Endothelial cell of umbilical vein (primary cell): Measurements from ENCODE around the gene PRMT7. TPM values are rescaled to one million over a fixed set of nuclear protein-coding genes. Genes with fewer than 3 reads are reported as not detected.

Source experiments
- BruUV-seq: library from RNA; stranded (reverse); fragments of 400-500 nt; replicated peaks from 2 replicates; lab custom pipeline; 2021; lab: Mats Ljungman, UMichigan
- CTCF ChIA-PET: fragments of 300-600, 350-600 bp; sonication (Branson Sonifier 250); formaldehyde crosslinking; loops from one replicate; lab custom pipeline; 2021; ENCODE audit warnings: antibody characterized with exemption, inconsistent platforms; lab: Charles Lee
- POLR2A ChIA-PET: fragments of 300-600, 350-600 bp; sonication (Branson Sonifier 250); formaldehyde crosslinking; loops from one replicate; lab custom pipeline; 2021; ENCODE audit warnings: antibody characterized with exemption, inconsistent platforms; lab: Charles Lee
- DNase-seq: peaks from one replicate; pipeline ENCODE4 v3.0.0-alpha.2; 2011; ENCODE audit warnings: low read depth, low spot score
- FAIRE-seq: peaks from 2 replicates; lab custom pipeline; 2011; peaks lifted over from hg19 to GRCh38; lab: Jason Lieb, UNC
- H2AFZ ChIP-seq: 2 replicates; pipeline ENCODE4 v1.6.0; 2012; ENCODE audit warnings: low read depth, low read length, control low read depth, inconsistent platforms
- H3K27ac ChIP-seq: 2 replicates; pipeline ENCODE4 v1.5.1; 2011; ENCODE audit warnings: low read depth, mild to moderate bottlenecking, control low read depth, low read length, moderate library complexity; ENCODE audit not compliant: insufficient read depth
- H3K27me3 ChIP-seq, 2 experiments: 2 replicates each; pipeline versions ENCODE4 v1.6.0 to v1.6.1; 2011; ENCODE audit warnings: low read length in 2 of 2, mixed read lengths in 1 of 2; ENCODE audit not compliant: control insufficient read depth in 2 of 2, insufficient read depth in 2 of 2
- H3K36me3 ChIP-seq, 2 experiments: 2 replicates in 1 of 2; 3 replicates in 1 of 2; pipeline ENCODE4 v1.5.1; 2011; ENCODE audit warnings: low read length in 2 of 2, mild to moderate bottlenecking in 1 of 2, moderate library complexity in 1 of 2; ENCODE audit not compliant: control insufficient read depth in 2 of 2, insufficient read depth in 2 of 2; ENCODE audit errors: extremely low read depth in 1 of 2
- H3K4me1 ChIP-seq: 3 replicates; pipeline ENCODE4 v1.5.1; 2011; ENCODE audit warnings: mild to moderate bottlenecking, low read length; ENCODE audit not compliant: control insufficient read depth, insufficient read depth; ENCODE audit errors: extremely low read depth
- H3K4me2 ChIP-seq: 2 replicates; pipeline ENCODE4 v1.6.1; 2011; ENCODE audit warnings: low read length, control low read depth, mixed read lengths; ENCODE audit not compliant: insufficient read depth
- H3K4me3 ChIP-seq, 3 experiments: fragments of 200-600 bp in 1 of 3; sonication (generic), shearing (Covaris generic) in 1 of 3; replicated peaks in 1 of 3; 2 replicates each; pipeline ENCODE4 v1.5.1; 2011 to 2016; ENCODE audit warnings: control low read depth in 3 of 3, low read length in 3 of 3, mild to moderate bottlenecking in 2 of 3, inconsistent platforms in 1 of 3, low read depth in 1 of 3, moderate library complexity in 1 of 3; ENCODE audit not compliant: insufficient read depth in 1 of 3
- H3K79me2 ChIP-seq: 2 replicates; pipeline ENCODE4 v1.6.0; 2012; ENCODE audit warnings: low read length, inconsistent platforms; ENCODE audit not compliant: control insufficient read depth, insufficient read depth
- H3K9ac ChIP-seq: replicated peaks from 2 replicates; pipeline ENCODE3; 2011; ENCODE audit warnings: low read length, control low read depth; ENCODE audit not compliant: insufficient read depth; ENCODE audit errors: extremely low read depth
- H3K9me1 ChIP-seq: replicated peaks from 3 replicates; pipeline ENCODE4 v1.6.0; 2011; ENCODE audit warnings: mild to moderate bottlenecking, low read length; ENCODE audit not compliant: control insufficient read depth, insufficient read depth; ENCODE audit errors: extremely low read depth
- H3K9me3 ChIP-seq: replicated peaks from 2 replicates; pipeline ENCODE4 v1.5.1; 2012; ENCODE audit warnings: low read length, inconsistent platforms; ENCODE audit not compliant: control insufficient read depth, insufficient read depth
- H4K20me1 ChIP-seq: replicated peaks from 2 replicates; pipeline ENCODE3; 2011; ENCODE audit warnings: mild to moderate bottlenecking, low read length; ENCODE audit not compliant: control insufficient read depth, insufficient read depth; ENCODE audit errors: extremely low read depth
- CTCF ChIP-seq, 2 donors: IDR thresholded peaks; 1 replicate in 1 of 2; 2 replicates in 1 of 2; pipeline ENCODE4 v1.5.1; 2011; ENCODE audit warnings: low read length in 2 of 2, mild to moderate bottlenecking in 2 of 2, moderate library complexity in 2 of 2, control low read depth in 1 of 2, inconsistent platforms in 1 of 2, low read depth in 1 of 2; ENCODE audit not compliant: insufficient read depth in 1 of 2; ENCODE audit errors: extremely low read depth in 1 of 2
- EZH2 ChIP-seq: IDR thresholded peaks from 2 replicates; pipeline ENCODE4 v1.6.1; 2012; ENCODE audit warnings: borderline replicate concordance, low read depth, mild to moderate bottlenecking, moderate library complexity, low read length, inconsistent platforms; ENCODE audit not compliant: severe bottlenecking
- FOS ChIP-seq: IDR thresholded peaks from 2 replicates; pipeline ENCODE4 v1.6.1; 2011; ENCODE audit warnings: mild to moderate bottlenecking, low read length, moderate library complexity, borderline replicate concordance; ENCODE audit not compliant: insufficient read depth
- GATA2 ChIP-seq: IDR thresholded peaks from 2 replicates; pipeline ENCODE4 v1.7.0; 2011; ENCODE audit warnings: low read depth, mild to moderate bottlenecking, moderate library complexity, mixed read lengths, low read length; ENCODE audit not compliant: insufficient read length, insufficient read depth
- JUN ChIP-seq: IDR thresholded peaks from 2 replicates; pipeline ENCODE4 v1.6.1; 2011; ENCODE audit warnings: borderline replicate concordance, low read depth; ENCODE audit not compliant: insufficient read length, insufficient read depth
- MAX ChIP-seq: IDR thresholded peaks from 2 replicates; pipeline ENCODE4 v1.6.1; 2011; ENCODE audit not compliant: insufficient read depth, insufficient read length
- MYC ChIP-seq: IDR thresholded peaks from one replicate; pipeline ENCODE4 v1.6.1; 2011; ENCODE audit warnings: mild to moderate bottlenecking, low read depth, low read length
- POLR2A ChIP-seq: IDR thresholded peaks from 2 replicates; pipeline ENCODE4 v1.6.1; 2012; ENCODE audit warnings: low read depth, mild to moderate bottlenecking, control low read depth, low read length
- POLR2AphosphoS5 ChIP-seq: IDR thresholded peaks from 2 replicates; pipeline ENCODE4 v1.6.1; 2012; ENCODE audit warnings: low read depth, mild to moderate bottlenecking, control low read depth, low read length, moderate library complexity; ENCODE audit not compliant: insufficient read depth
- dilution Hi-C: fragments of 300-500 bp; cut with MboI; formaldehyde crosslinking; loops from one replicate; pipeline ENCODE4 v1.15.0; 2019; ENCODE audit warnings: low sequenced_read_pairs; ENCODE audit not compliant: extremely low pct_ligation_motif_present
- intact Hi-C: fragments of 100-400 bp; cut with micrococcal nuclease; formaldehyde crosslinking; loops from one replicate; pipeline ENCODE4 v1.10.0; 2022
- polyA plus RNA-seq, 4 experiments: library from polyadenylated mRNA; depleted of rRNA in 3 of 4; stranded (reverse) in 3 of 4; unstranded in 1 of 4; fragments of >200 nt; gene quantifications; 2 replicates each; pipeline versions ENCODE4 v1.2.1 to v1.2.3, GENCODE V29; 2011 to 2012; ENCODE audit warnings: missing spikeins in 1 of 4
- total RNA-seq: library from RNA; stranded (reverse); gene quantifications from 2 replicates; pipeline ENCODE4 v1.2.3, GENCODE V29; 2021

Gene PRMT7
- total and polyA plus RNA-seq, 2 donors (not counting 3 experiments of a cell fraction or from before 2014, with no cell fraction given), result 43.4 to 57.9 TPM

- POLR2A ChIA-PET, result no interaction called here
- H3K4me2 ChIP-seq, result no peak overlapping the region
These were observed 36.8 kb downstream of the PRMT7 start for GRCh38 chr16:68347605-68348004.

More at GRCh38 chr16:68347605-68348004, 36.8 kb downstream of the PRMT7 start:
- TF ChIP-seq MYC (no peak), GATA2 (no peak), FOS (no peak), JUN (no peak), POLR2A (no peak), EZH2 (no peak), MAX (no peak), POLR2AphosphoS5 (no peak), CTCF (IDR thresholded peaks at IDR 0.05; ENCODE audit: extremely low read depth in 1 of 2, insufficient read depth in 1 of 2, low read depth in 1 of 2, low read length in 2 of 2) (no peak)
- no peak overlapping the region for H2AFZ ChIP-seq
- no peaks in the 10 kb centered on the region for H3K4me1 ChIP-seq
- no TSS peak for BruUV-seq
- dilution Hi-C loops, result no loop called here
- H4K20me1 ChIP-seq, result no peaks in the 10 kb centered on the region
- no peaks in the 10 kb centered on the region for H3K9me1 ChIP-seq
- intact Hi-C loops, result no loop called here
- no peak overlapping the region for H3K9ac ChIP-seq
- H3K36me3 ChIP-seq, result peaks cover 3 to 42% of the 10 kb centered on the region in 2 experiments
- DNase-seq, result no peak
- no peak overlapping the region for H3K4me3 ChIP-seq
- no peaks in the 10 kb centered on the region for H3K79me2 ChIP-seq
- no peaks in the 10 kb centered on the region for H3K9me3 ChIP-seq
- no peak overlapping the region for H3K27ac ChIP-seq
- FAIRE-seq, result no peak
- CTCF ChIA-PET, result no interaction called here
- no peaks in the 10 kb centered on the region for H3K27me3 ChIP-seq
